Measurements from ENCODE around the gene SLC35A4. TPM values are rescaled to one million over a fixed set of nuclear protein-coding genes. Genes with fewer than 3 reads are reported as not detected.

SLC35A4 gene
- 21.1 and 28.9 TPM in 2 replicates for total RNA-seq

GRCh38 chr5:140564196-140565023, at the start of gene SLC35A4, which contains the start of gene APBB3:
Gene SLC35A4, plus strand, starts transcription at chr5:140564828. Its CDS starts 2,342 bp downstream, at chr5:140567170.
Gene APBB3, minus strand, starts transcription at chr5:140564598. Its CDS starts 353 bp downstream, at chr5:140564245.

GRCh38 chr5:140547508-140548299, 16.9 kb upstream of the SLC35A4 start, which contains the start of gene EIF4EBP3:
Gene EIF4EBP3, plus strand, starts transcription at chr5:140547662. Its CDS starts 76 bp downstream, at chr5:140547738.

GRCh38 chr5:140557136-140557805, 7.4 kb upstream of the SLC35A4 start, which contains the start of gene SRA1:
Gene SRA1, minus strand, starts transcription at chr5:140557473. Its CDS starts 21 bp downstream, at chr5:140557452.

Small RNAs within 50 kb of the gene (small RNA-seq; reads per million reads assigned to genes)
- gene RF00279 (not detected), gene RF00443 (not detected)

Other genes starting within 250 kb of the SLC35A4 start
- gene HBEGF, start 218.2 kb upstream of the SLC35A4 start, total RNA-seq: 2.8 and 3.3 TPM in 2 replicates
- not detected in 2 replicates for gene SLC4A9, start 204.6 kb upstream of the SLC35A4 start, total RNA-seq
- 62.4 and 72.9 TPM in 2 replicates for gene ANKHD1, start 163.0 kb upstream of the SLC35A4 start, total RNA-seq
- 1.5 and 3.4 TPM in 2 replicates for gene EIF4EBP3, start 17.2 kb upstream of the SLC35A4 start, total RNA-seq
- gene SRA1, start 7.4 kb upstream of the SLC35A4 start, total RNA-seq: 29.0 and 31.2 TPM in 2 replicates
- 20.1 and 24.2 TPM in 2 replicates for gene APBB3, start 230 bp upstream of the SLC35A4 start, total RNA-seq
- 2.8 and 6.3 TPM in 2 replicates for gene CD14, start 68.3 kb downstream of the SLC35A4 start, total RNA-seq
- gene TMCO6, start 74.6 kb downstream of the SLC35A4 start, total RNA-seq: 10.5 and 12.5 TPM in 2 replicates
- 14.1 and 22.2 TPM in 2 replicates for gene NDUFA2, start 82.8 kb downstream of the SLC35A4 start, total RNA-seq
- gene IK, start 83.0 kb downstream of the SLC35A4 start, total RNA-seq: 54.7 and 68.2 TPM in 2 replicates
- gene WDR55, start 100.1 kb downstream of the SLC35A4 start, total RNA-seq: 29.0 and 34.4 TPM in 2 replicates
- gene DND1, start 108.7 kb downstream of the SLC35A4 start, total RNA-seq: 0.24 and 0.49 TPM in 2 replicates
- gene HARS1, start 126.5 kb downstream of the SLC35A4 start, total RNA-seq: 46.7 and 49.7 TPM in 2 replicates
- 22.2 and 23.5 TPM in 2 replicates for gene HARS2, start 126.6 kb downstream of the SLC35A4 start, total RNA-seq
- 24.3 and 24.4 TPM in 2 replicates for gene ZMAT2, start 135.6 kb downstream of the SLC35A4 start, total RNA-seq
- gene PCDHA1, start 221.3 kb downstream of the SLC35A4 start, total RNA-seq: under 0.01 TPM in 1 of 2 replicates, not detected in the other
- gene PCDHA2, start 230.0 kb downstream of the SLC35A4 start, total RNA-seq: 0.12 and 0.16 TPM in 2 replicates
- gene PCDHA3, start 236.2 kb downstream of the SLC35A4 start, total RNA-seq: 0.32 and 0.61 TPM in 2 replicates
- 0.49 and 1.1 TPM in 2 replicates for gene PCDHA4, start 242.2 kb downstream of the SLC35A4 start, total RNA-seq